NCI-H345 treated with DMSO at 0.1 percent for 48 hours (cell line): ENCODE measurements around the gene MED9.
"Not testable (repeated sequence)": the region's sequence is repeated elsewhere in the genome, so short reads cannot be mapped to it uniquely, and the experiment has no call there.

Experiments
- DNase-seq: peaks from one replicate; lab custom pipeline; 2025; ENCODE audit not compliant: unreplicated experiment; lab: John Stamatoyannopoulos, UW

MED9 gene

GRCh38 chr17:17454700-17455099, 22.1 kb upstream of the MED9 start:
- not testable (repeated sequence) for DNase-seq

- no peak for DNase-seq
Measured at GRCh38 chr17:17455173-17455572, 21.6 kb upstream of the MED9 start.

GRCh38 chr17:17456251-17456650, 20.5 kb upstream of the MED9 start:
- DNase-seq: no peak

GRCh38 chr17:17457680-17458079, 19.1 kb upstream of the MED9 start:
- no peak for DNase-seq

GRCh38 chr17:17460038-17460437, 16.8 kb upstream of the MED9 start:
- DNase-seq: no peak

GRCh38 chr17:17462048-17462824, 14.6 kb upstream of the MED9 start:
- DNase-seq: no peak

GRCh38 chr17:17463821-17464220, 13.0 kb upstream of the MED9 start:
- DNase-seq: no peak

- not testable (repeated sequence) for DNase-seq
Measured at GRCh38 chr17:17465878-17466277, 10.9 kb upstream of the MED9 start.

GRCh38 chr17:17466511-17466910, 10.3 kb upstream of the MED9 start:
- DNase-seq: no peak

- DNase-seq: no peak
Measured at GRCh38 chr17:17467016-17467415, 9.8 kb upstream of the MED9 start.

- DNase-seq: no peak
Measured at GRCh38 chr17:17467720-17468119, 9.1 kb upstream of the MED9 start.

- no peak for DNase-seq
Measured at GRCh38 chr17:17468217-17469010, 8.4 kb upstream of the MED9 start.

- no peak for DNase-seq
Measured at GRCh38 chr17:17469358-17469757, 7.4 kb upstream of the MED9 start.

- DNase-seq: no peak
Measured at GRCh38 chr17:17469996-17470395, 6.8 kb upstream of the MED9 start.

GRCh38 chr17:17472333-17472920, 4.4 kb upstream of the MED9 start:
- no peak for DNase-seq

- no peak for DNase-seq
Measured at GRCh38 chr17:17474341-17474740, 2.5 kb upstream of the MED9 start.

- no peak for DNase-seq
Measured at GRCh38 chr17:17479209-17479608, 2.4 kb downstream of the MED9 start.

- DNase-seq: no peak
Measured at GRCh38 chr17:17480593-17481148, 3.9 kb downstream of the MED9 start.

GRCh38 chr17:17481860-17482259, 5.1 kb downstream of the MED9 start:
- no peak for DNase-seq

- no peak for DNase-seq
Measured at GRCh38 chr17:17484451-17484899, 7.7 kb downstream of the MED9 start.

GRCh38 chr17:17485420-17485819, 8.6 kb downstream of the MED9 start:
- no peak for DNase-seq

GRCh38 chr17:17486416-17486815, 9.6 kb downstream of the MED9 start:
- not testable (repeated sequence) for DNase-seq
